ENCODE results near the gene HMG20A. TPM values are rescaled to one million over a fixed set of nuclear protein-coding genes. Genes with fewer than 3 reads are reported as not detected.

HMG20A gene
- polyA plus RNA-seq, 4 donors, result 59.4 to 72.3 (median 68.2) TPM

GRCh38 chr15:77425104-77425503, 4.4 kb downstream of the HMG20A start:
- no peak for DNase-seq (ENCODE audit: low read depth in 4 of 4, low spot score in 2 of 4)

DNA sequence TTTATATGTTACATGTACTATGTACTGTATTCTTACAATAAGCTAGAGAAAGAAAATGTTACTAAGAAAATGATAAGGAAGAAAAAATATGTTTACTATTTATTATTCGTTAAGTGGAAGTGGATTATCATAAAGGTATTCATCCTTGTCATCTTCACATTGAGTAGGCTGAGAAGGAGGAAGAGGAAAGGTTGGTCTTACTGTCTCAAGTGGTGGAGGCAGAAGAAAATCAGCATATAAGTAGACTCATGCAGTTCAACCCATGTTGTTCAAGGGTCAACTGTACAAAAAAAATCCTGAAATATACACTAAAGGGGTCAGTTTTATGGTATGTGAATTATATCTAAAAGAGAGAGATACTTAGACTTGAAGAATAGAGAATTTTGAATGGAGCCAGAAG, 5.7 kb downstream of the HMG20A start:
- no peak for DNase-seq (ENCODE audit: low read depth in 4 of 4, low spot score in 2 of 4)

- DNase-seq (ENCODE audit: low read depth in 4 of 4, low spot score in 2 of 4), result no peak
Observed at GRCh38 chr15:77426871-77427270, 6.2 kb downstream of the HMG20A start.

- DNase-seq (ENCODE audit: low read depth in 4 of 4, low spot score in 2 of 4), result no peak
Observed at GRCh38 chr15:77430213-77430612, 9.5 kb downstream of the HMG20A start.

DNA sequence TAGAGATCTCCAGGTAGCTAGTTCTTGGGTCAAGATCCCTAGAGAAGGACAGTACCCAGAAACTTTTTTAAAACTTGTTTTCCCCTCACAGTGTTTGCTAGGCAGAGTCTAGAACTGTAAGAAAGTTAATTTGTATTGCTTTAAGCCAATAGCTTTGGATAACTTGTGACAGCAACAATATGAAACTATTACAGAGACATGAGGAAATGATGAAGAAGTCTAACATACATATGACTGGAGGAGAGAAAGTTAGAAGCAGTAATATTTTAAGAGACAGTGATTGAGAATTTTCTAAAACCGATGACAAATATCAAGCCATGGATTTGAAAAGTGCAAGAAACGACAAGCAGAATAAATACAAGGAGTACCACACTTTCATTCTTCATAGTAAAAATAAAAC, 10.0 kb downstream of the HMG20A start:
- no peak for DNase-seq (ENCODE audit: low read depth in 4 of 4, low spot score in 2 of 4)

DNA sequence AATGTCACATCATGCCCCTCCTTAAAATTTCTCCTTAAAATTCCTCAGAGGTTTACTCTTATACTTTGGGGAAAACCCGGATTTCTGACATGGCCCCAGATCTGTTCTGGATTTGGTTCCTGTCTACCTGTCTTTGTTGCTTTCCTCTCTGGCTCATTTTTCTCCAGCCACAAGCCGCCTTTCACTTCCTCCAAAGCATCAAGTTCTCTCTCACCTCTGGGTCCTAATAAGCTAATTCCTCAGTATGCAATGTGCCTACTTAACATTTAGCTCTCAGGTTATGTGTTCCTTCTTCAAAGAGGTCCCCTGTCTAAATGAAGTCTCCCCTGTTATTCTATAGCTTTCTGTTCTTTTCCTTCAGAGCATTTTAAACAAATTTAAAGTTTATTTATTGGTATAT, 16.1 kb downstream of the HMG20A start:
- no peak for DNase-seq (ENCODE audit: low read depth in 4 of 4, low spot score in 2 of 4)

DNA sequence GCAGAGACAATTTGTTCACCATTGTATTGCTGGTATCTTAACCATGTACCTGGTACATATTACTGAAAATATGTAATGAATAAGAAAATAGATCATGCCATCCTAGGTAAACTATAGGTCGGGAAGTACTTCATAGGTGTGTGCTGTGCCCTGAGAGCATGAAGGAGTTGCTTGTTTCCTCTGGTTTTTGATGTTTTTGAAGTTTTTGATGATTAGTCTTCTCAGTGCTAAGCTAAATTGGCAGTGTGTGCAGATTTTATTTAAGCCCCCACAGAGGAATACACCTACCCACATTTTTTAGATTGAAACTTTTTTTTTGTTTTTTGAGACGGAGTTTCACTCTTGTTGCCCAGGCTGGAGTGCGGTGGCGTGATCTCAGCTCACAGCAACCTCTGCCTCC, 16.6 kb downstream of the HMG20A start:
- DNase-seq (ENCODE audit: low read depth in 4 of 4, low spot score in 2 of 4), result no peak

DNA sequence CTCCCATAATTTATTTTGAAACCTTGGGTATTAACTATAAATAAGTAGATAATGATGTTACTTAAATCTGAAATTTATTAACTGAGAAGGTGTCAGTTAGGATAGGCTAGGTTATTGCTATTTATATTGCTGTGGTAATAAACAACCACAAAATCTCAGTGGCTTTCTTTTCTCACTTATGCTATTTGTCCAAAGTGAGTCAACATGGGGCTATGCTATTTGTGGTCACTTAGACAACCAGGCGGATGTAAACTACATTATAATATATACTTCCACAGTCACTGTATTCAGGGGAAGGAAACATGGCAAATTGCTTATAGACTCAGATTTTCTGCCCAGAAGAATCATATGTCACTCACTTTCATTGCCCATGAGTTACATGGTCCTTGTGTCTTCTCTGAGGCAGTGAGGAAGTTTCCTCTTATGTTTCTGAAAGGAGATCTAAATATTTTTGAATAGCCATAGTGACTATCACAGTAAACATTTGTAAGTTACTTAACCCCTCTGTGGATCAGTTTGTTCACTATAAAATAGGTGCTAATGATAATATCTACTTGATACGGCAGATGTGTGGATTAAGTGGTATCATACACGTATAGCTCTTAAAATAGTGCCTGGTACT, 19.8 kb downstream of the HMG20A start:
- DNase-seq (ENCODE audit: low read depth in 4 of 4, low spot score in 2 of 4), result no peak

DNA sequence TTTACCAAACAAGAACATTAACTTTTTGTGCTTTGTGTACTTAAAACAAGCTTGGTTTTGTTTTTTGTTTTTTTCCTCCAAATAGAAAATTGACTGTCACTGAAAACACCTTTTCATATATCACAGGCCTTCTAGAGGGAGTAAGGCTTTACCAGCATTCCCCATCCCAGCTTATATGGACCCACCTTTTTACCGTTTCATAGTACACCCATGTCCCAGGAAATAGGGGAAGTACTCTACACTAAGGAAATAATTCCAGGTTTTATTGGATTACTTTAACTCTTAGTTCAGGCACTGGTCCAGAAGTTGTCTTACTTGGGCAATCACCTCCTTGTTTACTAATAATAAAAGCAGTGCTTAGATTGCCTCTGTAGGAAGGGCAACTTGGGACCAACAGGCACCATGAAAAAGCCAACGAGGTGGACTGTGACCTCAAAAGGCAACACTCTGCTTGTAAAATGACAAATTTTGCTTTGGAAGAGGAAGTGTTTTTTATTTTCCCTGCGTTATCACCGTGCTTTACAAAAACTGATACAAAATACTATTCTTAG, 26.2 kb downstream of the HMG20A start:
- DNase-seq (ENCODE audit: low read depth in 4 of 4, low spot score in 2 of 4), result no peak

DNA sequence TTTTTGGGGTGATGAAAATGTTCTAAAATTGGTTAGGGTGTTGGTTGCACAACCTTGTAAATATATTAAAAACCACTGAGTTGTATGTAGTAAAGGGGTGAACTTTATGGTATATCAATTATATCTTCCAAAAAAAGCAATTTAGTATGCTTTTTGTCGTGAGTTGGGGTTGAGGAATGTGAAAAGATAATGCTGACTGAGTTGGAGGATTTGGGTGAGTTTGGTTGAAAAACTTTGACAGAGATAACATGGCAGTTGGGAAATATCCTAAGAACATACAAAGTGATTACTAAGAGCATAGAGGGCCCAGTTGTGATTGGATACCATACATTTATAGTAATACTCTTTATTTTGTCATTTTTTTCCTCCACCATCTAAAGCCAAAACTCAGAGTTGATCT, 33.6 kb downstream of the HMG20A start:
- DNase-seq (ENCODE audit: low read depth in 4 of 4, low spot score in 2 of 4), result no peak

GRCh38 chr15:77454951-77455350, 34.3 kb downstream of the HMG20A start:
- no peak for DNase-seq (ENCODE audit: low read depth in 4 of 4, low spot score in 2 of 4)

DNA sequence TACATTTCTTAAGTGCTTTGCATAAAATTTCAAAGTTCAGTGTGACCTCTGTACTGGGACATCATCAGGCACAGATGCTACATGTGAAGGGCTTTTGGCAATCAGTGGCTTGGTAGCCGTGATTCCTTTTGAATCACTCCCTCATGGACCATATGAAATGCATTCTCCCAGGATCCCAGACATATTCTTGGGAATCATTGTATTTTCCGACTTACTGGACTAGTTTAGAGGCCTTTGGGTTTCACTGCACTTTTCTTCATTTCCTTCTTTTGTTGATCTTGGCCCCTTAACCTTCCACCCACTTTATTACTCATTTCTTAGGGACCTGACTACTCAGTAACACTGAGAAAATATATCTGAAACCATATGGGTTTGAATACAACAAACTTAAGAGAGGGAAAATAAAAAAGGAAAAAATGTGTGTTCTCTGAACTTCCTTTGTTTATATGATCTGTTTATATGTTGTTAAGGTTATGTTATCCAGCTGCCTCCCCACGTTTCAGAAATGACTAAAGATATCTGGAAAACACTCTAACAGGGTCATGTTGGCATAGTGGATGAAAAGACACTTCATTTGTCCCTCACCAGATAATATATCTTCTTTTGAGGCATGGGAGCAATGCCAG, 35.1 kb downstream of the HMG20A start:
- DNase-seq (ENCODE audit: low read depth in 4 of 4, low spot score in 2 of 4), result peak in 1 of 4 donors; percentile 51

- DNase-seq (ENCODE audit: low read depth in 4 of 4, low spot score in 2 of 4), result no peak
Observed at GRCh38 chr15:77456746-77457145, 36.1 kb downstream of the HMG20A start.

DNA sequence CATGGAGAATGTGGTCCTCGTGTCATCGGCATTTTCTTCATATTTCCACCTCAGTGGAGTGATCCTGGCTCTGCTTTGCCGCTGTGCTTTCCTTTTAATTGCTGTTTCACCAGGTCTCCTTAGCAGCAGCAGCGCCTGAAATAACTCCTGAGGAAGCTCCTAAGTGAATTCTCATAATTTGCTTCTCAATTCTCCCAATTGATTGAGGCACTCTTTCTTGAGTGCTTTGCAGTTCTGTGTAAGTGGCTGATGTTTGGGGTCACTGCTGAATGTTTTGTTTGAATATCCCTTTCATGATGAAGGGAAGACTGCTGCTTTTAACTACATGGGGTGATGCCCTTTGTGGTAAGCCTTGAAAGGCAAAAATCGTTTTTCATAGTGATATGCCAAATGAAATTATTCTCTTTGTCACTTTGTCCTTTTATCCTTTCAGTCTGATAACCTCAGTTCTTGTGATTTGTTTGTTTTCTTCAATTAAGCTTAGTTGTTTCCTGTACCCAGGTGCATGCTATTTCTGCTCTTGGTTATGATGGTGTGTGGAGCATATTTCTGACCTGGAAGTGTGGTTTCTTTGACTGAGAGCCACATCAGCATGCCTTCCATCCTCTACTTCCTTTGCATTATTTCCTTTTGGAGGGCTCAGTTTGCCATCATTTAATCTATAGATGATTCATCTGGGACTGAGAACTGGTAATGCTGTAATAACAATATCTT, 36.7 kb downstream of the HMG20A start:
- no peak for DNase-seq (ENCODE audit: low read depth in 4 of 4, low spot score in 2 of 4)

DNA sequence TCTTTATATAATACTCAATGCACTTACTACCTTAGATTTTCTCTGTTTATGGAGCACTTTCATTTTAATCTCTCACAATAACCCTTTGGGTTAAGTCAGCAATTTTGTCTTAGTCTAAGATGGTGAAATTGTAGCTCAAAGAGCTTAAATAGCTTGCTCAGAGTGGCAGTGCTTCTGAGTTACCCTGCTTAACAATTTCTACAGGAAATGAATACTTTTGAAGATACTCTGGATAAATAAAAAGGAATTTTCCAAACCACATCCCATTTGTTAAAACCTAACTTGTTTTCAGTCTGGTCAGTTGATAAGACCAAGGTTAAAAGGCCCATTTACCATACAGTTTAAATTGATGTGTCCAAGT, 37.2 kb downstream of the HMG20A start:
- no peak for DNase-seq (ENCODE audit: low read depth in 4 of 4, low spot score in 2 of 4)

- DNase-seq (ENCODE audit: low read depth in 4 of 4, low spot score in 2 of 4), result no peak
Observed at GRCh38 chr15:77459031-77459430, 38.3 kb downstream of the HMG20A start.

- DNase-seq (ENCODE audit: low read depth in 4 of 4, low spot score in 2 of 4), result no peak
Observed at GRCh38 chr15:77461486-77461885, 40.8 kb downstream of the HMG20A start.

GRCh38 chr15:77464129-77464865, 43.6 kb downstream of the HMG20A start:
- no peak for DNase-seq (ENCODE audit: low read depth in 4 of 4, low spot score in 2 of 4)

GRCh38 chr15:77466521-77466920, 45.8 kb downstream of the HMG20A start:
- no peak for DNase-seq (ENCODE audit: low read depth in 4 of 4, low spot score in 2 of 4)

- no peak for DNase-seq (ENCODE audit: low read depth in 4 of 4, low spot score in 2 of 4)
Observed at GRCh38 chr15:77468896-77469295, 48.2 kb downstream of the HMG20A start.

- no peak for DNase-seq (ENCODE audit: low read depth in 4 of 4, low spot score in 2 of 4)
Observed at GRCh38 chr15:77470235-77470634, 49.5 kb downstream of the HMG20A start.
